ENCODE measurements around the gene ALG9.

ALG9 gene

GRCh38 chr11:111762526-111762925 is 108.9 kb downstream of the ALG9 start:
- DNase-seq: no peak

DNA sequence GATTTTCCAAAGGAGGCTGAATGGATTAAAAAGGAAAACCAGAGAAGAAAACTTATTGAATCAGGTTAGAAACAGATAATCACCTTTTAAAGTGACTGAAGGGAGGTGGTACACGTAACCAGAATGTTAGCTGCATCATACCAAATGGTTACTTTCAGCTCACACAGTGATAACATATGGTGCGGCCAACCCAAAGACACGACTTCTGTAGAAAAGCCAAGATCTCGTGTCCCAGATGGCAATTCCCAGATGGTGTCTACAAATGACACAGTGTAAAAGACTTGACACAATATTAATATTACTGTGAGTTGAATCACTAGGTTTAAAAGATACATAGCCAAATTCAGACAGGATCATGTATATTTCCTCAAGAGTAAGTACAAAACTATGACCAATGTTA is 110.3 kb downstream of the ALG9 start:
- DNase-seq: no peak

GRCh38 chr11:111759778-111760407 is 111.5 kb downstream of the ALG9 start:
- DNase-seq: no peak

DNA sequence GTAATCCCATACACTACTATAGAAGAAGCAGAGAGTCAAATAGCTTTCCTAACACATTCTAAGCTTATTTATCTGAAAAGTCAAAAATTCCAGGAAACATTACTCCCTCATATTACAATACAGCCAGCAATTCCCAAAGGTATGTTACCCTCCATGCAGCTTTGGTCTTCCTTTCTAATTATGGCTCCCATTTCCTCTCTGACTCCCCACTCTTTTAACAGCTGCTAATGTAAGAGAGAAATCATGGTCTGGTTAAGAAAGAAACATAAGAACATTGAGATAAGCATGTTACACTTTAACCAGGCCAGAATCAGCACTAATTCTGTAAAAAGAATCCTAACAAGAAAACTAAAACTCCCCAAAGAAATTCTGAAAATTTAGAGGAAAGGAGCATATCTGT is 112.0 kb downstream of the ALG9 start:
- DNase-seq: no peak

DNA sequence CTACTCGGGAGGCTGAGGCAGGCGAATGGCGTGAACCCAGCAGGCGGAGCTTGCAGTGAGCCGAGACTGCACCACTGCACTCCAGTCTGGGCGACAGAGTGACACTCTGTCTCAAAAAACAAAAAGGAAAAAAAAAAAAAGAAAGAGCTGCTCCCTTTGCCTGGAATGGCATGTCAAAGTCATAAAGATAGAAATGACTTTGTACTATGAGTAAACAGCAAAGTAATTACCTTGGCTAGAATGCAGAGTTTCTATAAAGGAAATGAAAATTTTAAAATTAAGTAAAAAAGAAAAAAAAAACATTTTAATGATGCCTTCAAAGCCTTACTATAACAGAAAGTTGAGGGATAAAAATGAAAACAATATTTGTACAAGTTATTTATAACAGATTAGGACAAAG is 115.3 kb downstream of the ALG9 start:
- DNase-seq: no peak

DNA sequence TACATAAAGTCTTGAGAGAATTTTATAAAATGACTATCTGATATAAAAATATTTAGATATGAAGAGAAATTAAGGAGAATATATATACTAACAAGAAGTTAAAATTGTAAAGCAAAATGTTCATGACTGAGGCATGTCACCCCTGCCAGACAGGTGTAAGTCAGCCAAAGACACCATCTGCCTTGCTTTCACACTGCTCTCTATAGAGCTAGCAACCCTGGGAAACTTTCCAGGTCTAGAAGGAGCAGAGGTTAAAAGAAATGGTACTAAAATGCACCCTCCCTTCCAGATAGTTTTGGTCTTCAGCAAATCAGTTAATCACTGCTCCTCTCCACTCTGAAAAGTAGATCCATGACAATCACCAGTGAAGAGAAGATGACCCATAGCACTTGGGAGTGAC is 121.7 kb downstream of the ALG9 start:
- DNase-seq: no peak

- DNase-seq: no peak
Observed at GRCh38 chr11:111748035-111748804, 123.2 kb downstream of the ALG9 start.

DNA sequence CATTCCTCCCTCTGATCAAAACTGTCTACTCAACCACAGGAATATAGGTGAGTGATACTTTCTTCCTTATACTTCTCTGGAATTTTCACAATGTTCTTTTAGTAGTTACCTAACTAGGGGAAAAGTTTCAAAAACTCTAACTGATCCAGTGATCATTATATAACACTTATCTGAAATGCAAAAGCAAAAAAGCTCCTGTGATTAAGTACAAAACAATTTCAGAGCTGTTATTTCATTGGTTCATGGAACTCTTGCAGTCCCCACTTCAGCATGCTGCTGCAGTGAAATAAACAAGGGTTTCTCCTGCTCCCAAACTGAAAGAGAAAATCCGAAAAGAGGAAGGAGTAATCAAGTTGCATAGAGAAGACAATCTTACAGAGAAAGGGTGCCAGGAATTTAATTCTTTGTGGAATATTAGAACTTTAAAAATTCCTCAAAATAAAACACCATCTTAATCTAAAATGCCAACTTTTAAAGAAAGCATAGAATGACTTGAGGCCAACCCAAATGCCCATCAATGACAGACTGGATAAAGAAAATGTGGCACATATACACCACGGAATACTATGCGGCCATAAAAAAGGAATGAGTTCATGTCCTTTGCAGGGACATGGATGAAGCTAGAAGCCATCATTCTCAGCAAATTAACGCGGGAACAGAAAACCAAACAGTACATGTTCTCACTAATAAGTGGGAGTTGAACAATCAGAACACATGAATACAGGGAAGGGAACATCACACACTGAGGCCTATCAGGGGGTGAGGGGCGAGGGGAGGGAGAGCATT is 125.5 kb downstream of the ALG9 start:
- DNase-seq: no peak

- no peak for DNase-seq
Observed at GRCh38 chr11:111743700-111744099, 127.7 kb downstream of the ALG9 start.

GRCh38 chr11:111741751-111742150 is 129.6 kb downstream of the ALG9 start:
- no peak for DNase-seq

DNA sequence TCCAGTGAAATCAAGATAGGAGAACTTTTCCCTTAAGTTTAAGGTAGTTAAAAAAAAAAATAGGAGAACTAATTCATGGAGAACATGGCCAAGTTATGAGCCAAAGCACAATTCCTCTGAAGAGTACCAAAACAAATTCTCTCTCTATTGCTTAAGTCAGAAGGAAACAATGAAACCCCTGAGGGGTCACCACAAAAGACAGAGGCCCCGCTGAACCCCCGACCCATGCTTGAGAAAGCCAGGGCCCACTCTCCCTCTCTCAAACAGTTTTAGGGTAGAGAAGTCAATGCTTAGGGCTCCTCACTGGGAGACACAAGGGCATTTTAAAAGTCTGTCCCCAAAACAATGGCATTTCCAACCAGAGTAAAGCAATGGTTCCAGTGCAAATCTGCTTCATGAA is 132.1 kb downstream of the ALG9 start:
- DNase-seq: no peak

GRCh38 chr11:111737444-111738210 is 133.8 kb downstream of the ALG9 start:
- no peak for DNase-seq

DNA sequence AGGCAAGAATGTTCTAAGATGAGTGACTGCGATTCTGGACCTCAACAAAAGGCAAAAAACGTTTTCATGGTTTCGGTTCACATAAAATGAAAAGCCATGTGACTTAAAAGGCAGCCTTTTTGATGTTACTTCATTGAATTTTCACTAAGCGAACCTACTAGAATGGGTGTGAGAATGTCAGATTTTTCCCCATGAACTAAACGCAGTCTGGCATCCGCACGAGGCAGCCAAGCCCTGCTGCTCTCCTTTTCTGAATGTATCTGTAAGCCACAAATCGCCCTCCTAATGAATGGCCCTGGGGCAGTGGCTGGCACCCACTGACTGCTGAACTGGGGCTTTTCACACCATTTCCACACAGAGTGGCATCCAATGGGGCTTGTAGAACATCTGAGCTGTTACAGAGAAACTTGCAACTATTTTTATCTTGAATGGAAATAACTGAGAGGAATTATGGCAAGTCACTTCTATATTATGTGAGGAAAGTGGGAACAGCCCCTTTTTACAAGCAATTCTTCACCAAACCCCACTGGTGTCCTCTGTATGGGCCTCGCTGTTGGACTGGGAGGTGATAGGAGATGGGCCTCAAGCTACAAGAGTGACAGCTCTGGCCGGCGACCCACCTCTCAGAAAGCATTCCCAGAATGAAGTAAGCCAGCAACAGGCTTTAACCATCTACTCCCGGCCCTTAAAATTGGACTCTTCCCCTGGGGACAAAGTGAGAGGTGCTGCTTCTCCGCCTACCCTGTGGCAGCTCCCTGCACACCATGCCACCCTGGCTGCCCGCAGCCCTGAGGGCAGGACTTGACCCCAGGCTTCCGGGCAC is 134.5 kb downstream of the ALG9 start:
- DNase-seq: no peak

All from CD4-positive, alpha-beta T cell treated with Interleukin-10 for 1 hour (primary cell).